GM21367 (cell line): Measurements from ENCODE around the gene CUTA.
"Not testable (repeated sequence)": the region's sequence is repeated elsewhere in the genome, so short reads cannot be mapped to it uniquely, and the experiment has no call there.

Source experiments
- ATAC-seq: cut with Tn5 transposase; IDR thresholded peaks from one replicate; pipeline ENCODE4 v1.9.1; 2021; ENCODE audit not compliant: unreplicated experiment

Gene CUTA

DNA sequence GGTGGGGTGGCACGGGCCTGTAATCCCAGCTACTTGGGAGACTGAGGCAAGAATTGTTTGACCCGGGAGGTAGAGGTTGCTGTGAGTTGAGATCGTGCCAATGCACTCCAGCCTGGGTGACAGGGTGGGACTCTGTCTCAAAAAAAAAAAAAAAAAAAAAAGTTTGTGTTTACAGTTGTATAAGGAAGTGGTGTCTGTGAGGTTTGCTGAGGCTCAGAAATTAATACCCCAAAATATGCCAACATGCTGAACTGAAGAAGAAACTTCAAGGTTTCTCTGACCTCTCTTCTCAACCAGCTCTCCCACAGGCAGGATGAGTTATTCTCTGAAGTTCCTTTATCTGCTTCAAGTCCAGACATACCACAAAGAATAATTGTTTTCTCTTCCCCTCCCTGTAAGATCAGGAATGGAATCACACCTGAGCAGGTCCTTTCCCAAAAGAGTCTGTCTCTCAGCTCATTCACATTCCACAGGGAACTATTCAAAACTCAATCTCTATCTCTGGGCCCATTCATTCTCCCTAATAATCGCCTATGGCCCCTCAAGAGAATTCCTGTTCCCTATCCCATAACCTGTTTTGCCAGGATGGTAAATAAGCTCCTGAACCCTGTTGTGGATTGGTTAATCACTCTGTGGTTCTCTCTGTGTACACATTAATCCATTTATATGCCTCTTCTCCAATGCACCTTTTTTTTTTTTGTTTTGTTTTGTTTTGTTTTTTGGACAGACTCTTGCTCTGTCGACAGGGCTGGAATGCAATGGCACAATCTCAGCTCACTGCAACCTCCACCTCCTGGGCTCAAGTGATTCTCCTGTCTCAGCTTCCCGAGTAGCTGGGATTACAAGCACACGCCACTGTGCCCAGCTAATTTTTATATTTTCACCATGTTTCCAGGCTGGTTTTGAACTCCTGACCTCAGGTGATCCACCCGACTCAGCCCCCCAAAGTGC, 43.7 kb downstream of the CUTA start:
- ATAC-seq, result no peak

DNA sequence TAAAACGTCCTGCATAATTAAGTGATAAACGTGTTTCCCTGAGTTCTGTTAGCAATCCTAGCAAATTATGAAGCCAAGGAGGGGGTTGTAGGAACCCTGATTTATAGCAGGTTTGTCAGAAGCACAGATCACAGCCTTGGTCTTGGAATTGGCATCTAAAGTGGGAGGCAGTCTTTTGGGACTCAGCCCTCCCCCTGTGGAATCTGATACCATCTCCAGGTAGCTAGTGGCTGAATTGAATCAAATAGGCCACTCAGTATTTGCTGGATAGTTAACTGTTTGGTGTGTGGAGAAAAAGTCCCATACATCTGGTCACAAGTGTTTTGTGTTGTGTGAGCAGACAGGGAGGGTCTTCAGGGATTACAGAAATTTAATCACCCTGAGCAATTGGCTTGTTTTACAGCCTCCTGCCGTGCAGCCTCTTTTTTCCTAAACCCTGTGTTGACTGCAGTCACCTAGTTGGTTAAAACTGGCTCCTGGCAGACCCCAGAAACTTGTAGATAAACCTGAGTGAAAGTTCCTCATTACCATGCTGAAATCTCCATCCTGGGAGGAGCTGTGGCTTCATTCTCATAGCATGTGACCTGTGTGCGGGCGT, 45.3 kb downstream of the CUTA start:
- no peak for ATAC-seq

DNA sequence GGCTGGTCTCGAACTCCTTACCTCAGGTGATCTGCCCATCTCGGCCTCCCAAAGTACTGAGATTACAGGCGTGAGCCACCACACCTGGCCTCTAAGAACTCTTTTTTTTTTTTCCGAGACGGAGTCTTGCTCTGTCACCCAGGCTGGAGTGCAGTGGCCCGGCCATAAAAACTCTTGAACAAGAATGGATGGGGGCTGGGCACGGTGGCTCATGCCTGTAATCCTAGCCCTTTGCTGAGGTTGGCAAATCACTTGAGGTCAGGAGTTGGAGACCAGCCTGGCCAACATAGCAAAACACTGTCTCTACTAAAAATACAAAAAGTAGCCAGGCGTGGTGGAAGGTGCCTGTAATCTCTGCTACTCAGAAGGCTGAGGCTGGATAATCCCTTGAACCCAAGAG, 46.0 kb downstream of the CUTA start:
- ATAC-seq, result not testable (repeated sequence)

DNA sequence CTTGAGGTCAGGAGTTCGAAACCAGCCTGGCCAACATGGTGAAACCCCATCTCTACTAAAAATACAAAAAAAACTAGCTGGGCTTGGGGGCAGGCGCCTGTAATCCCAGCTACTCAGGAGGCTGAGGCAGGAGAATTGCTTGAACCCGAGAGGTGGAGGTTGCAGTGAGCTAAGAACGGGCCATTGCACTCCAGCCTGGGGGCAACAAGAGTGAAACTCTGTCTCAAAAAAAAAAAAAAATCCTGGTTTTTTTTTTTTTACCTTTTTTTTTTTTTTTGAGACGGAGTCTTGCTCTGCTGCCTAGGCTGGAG, 50.2 kb downstream of the CUTA start:
- ATAC-seq, result not testable (repeated sequence)

DNA sequence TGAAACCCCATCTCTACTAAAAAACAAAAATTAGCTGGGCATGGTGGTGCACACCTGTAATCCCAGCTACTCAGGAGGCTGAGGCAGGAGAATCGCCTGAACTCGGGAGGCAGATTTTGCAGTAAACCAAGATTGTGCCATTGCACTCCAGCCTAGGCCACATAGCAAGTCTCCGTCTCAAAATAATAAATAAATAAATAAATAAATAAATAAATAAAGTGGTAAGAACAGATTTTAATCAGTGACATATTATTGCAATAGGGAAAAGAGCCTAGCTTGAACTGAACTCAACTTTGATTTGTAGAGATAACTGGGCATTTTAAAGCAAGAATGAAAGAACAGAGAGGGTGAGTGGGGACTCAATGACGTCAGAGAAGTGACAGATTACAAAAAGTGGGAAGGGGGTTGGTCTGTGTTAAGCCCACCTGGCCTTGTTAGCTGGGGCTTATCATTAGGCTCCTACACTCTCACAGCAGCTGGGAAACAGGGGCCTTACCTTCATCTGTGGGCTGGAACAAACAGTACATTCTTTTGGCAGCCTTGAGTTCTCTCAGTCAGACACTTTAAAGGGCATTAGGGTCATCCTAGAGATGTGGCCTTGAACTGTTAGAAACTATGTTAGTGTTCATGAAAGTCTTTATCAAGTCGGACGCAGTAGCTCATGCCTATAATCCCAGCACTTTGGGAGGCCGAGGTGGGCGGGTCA, 50.7 kb downstream of the CUTA start:
- no peak for ATAC-seq
